C4-2B (cell line): Measurements from ENCODE around the gene TLL2.

Source experiments
- H3K27ac ChIP-seq: fragments of 450-650 bp; 2 replicates; pipeline ENCODE4 v1.5.1; 2017
- CTCF ChIP-seq: fragments of 450-650 bp; conservative IDR thresholded peaks from 2 replicates; pipeline ENCODE4 v1.5.1; 2017; ENCODE audit warnings: mild to moderate bottlenecking
- ZFX ChIP-seq: fragments of 450-650 bp; IDR thresholded peaks from 2 replicates; pipeline ENCODE4 v1.6.1; 2017

Gene TLL2

DNA sequence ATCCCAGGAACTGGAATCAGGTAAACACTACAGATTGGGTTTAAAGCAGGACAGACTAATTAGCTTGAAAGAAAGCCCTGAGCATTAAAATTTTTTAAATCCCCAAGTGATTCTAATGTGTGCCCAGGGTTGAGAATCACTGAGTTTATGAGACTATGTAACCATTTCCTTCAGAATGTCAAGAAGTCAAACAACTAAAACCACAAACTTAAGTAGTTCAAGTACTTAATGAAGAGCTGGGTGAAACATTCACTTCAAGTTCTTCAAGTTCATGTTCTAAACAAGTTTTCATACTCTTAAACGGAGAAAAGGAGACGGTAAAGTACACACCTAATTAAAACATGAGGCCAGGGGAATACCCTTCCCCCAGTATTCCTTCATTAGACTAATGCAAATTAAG lies 28.2 kb upstream of the TLL2 start:
- H3K27ac ChIP-seq, result peak overlapping the region; percentile 76; the same call in 1 of the 2 replicates
- no peak for TF ChIP-seq CTCF
- no peak for TF ChIP-seq ZFX

DNA sequence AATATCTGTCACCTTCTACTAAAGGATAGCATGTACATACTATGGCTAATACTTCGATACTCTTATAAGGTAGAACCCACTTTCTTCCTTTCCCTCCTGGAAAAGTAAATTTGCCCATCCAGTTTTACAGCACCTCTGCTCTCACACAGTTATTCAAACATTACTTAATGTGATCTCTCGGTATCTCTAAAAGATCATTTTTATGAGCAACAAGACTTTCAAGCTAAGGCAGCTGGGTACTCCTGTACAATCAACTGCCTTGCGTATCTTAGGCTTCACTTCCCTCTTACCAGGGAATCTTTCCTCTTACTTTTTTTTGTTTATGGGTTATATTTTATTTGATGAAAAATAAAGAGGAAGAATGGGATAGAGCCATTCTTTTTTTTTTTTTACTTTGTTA lies 26.5 kb upstream of the TLL2 start:
- TF ChIP-seq ZFX, result no peak
- TF ChIP-seq CTCF, result no peak
- H3K27ac ChIP-seq, result peak overlapping the region; percentile 76

DNA sequence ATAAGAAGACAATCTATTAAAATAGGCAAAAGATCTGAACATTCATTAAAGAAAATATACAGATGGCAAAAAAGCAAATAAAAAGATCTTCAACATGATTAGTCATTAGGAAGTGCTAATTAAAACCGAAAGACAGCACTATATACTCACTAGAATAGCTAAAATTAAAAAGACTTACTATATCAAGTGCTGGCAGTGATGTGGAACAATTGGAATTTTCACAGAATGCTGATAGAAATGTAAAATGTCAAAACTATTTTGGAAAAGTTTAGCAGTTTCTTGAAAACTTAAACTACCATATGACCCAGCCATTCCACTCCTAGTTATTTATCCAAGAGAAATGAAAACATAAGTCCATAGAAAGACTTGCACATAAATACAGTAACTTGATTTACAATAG lies 25.0 kb upstream of the TLL2 start:
- TF ChIP-seq CTCF, result no peak
- TF ChIP-seq ZFX, result no peak

DNA sequence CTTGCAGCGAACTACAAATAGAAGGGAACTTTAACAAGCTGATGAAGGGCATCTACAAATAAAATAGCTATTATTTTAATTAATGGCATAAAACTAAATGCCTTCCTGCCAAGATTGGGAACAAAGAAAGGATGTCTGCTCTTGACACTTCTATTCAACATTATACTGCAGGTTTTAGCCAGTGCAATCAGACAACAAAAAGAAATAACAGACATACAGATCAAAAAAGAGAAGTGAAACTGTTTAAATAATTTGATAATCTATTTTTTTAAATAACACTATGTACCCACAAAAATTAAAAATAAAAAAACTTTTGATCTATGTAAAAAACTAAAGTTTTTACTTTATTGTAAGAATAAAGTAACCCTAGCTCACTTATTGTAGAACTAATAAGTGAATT lies 22.4 kb upstream of the TLL2 start:
- no peak overlapping the region for H3K27ac ChIP-seq
- no peak for TF ChIP-seq CTCF
- no peak for TF ChIP-seq ZFX

More for the DNA sequence above, 25.0 kb upstream of the TLL2 start:
- H3K27ac ChIP-seq, result no peak overlapping the region

DNA sequence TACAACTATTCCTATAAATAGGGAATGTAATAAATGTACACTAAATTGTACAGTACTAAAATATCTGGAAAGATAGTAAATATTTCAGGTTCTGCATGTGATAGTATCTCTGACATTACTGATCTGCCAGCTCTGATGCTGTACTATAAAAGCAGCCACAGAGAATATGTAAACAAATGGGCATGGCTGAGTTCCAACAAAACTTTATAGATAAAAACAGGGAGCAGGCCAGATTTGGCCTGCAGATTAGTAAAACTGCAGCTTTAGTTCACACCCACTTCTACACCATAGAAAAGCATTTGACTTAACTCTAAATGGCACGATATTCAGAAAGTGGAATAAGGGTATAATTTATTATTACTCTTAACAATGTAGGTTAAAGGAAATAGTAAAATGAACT lies 18.8 kb upstream of the TLL2 start:
- TF ChIP-seq ZFX (no peak), CTCF (no peak)
- H3K27ac ChIP-seq, result no peak overlapping the region

- H3K27ac ChIP-seq, result no peak overlapping the region
- no peak for TF ChIP-seq ZFX
These were observed 16.0 kb upstream of the TLL2 start for GRCh38 chr10:96529634-96530279.

DNA sequence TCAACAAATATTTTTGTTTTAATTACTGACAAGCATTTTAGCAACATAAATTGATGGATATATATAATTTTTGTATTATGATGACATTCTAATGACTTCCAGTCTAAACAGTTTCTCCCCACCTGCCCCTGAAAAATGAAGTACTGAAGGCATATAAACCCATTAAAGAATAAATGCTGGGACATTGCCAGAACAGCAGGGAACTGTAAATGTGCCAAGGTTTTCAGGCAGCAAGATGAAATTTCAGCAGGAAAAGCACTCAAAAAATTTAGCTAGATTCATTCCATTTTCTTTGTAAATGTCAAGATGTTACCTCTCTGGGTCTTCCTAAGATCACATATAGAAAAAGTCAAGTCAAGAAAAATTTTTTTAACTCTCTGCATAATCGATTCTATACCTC lies 11.0 kb upstream of the TLL2 start:
- no peak for TF ChIP-seq CTCF
- TF ChIP-seq ZFX, result no peak
- no peak overlapping the region for H3K27ac ChIP-seq

DNA sequence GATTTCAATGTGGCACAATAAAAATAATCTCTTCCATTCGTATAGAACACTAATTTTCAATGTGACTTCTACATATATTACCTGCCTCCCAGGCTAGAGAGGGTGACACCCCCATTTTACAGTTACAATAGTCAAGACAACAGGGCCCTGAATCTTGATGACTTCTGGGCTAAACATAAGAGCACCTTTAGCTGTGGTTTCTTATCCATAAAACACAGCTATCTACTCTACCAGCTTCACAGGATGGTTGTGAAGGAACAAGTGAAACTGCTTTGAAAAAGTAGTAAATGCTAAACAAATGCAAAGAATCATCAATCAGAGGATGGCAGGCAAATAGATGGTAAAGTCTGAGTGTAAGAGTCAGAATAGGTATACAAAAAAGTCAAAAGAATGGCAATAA lies 3.6 kb upstream of the TLL2 start:
- TF ChIP-seq ZFX (no peak), CTCF (no peak)

More for the DNA sequence above, 3.6 kb upstream of the TLL2 start:
- H3K27ac ChIP-seq, result no peak overlapping the region
